HepG2 (cell line): ENCODE results near the gene CHRD. TPM values are rescaled to one million over a fixed set of nuclear protein-coding genes. Genes with fewer than 3 reads are reported as not detected.

Source experiments
- GTF3A ChIP-seq: sonication (generic); formaldehyde crosslinking; conservative IDR thresholded peaks from 2 replicates; pipeline ENCODE4 v1.4.0; 2020; ENCODE audit warnings: mild to moderate bottlenecking, missing genetic modification reagents
- MTERF4 ChIP-seq: sonication (generic); formaldehyde crosslinking; IDR thresholded peaks from 2 replicates; pipeline ENCODE4 v1.8.0; 2023; ENCODE audit warnings: mild to moderate bottlenecking, missing genetic modification reagents
- ONECUT2 ChIP-seq: sonication (generic); formaldehyde crosslinking; IDR thresholded peaks from 2 replicates; pipeline ENCODE4 v1.4.0; 2020; ENCODE audit warnings: missing genetic modification reagents
- ZHX1 ChIP-seq: sonication (generic); formaldehyde crosslinking; IDR thresholded peaks from 2 replicates; pipeline ENCODE4 v1.8.1; 2022; ENCODE audit warnings: low read depth, mild to moderate bottlenecking, missing genetic modification reagents
- ZNF180 ChIP-seq: sonication (generic); formaldehyde crosslinking; IDR thresholded peaks from 2 replicates; pipeline ENCODE4 v1.4.0; 2020; ENCODE audit warnings: low read depth, missing genetic modification reagents, borderline replicate concordance
- ZNF839 ChIP-seq: sonication (generic); formaldehyde crosslinking; IDR thresholded peaks from 2 replicates; pipeline ENCODE4 v1.4.0; 2020; ENCODE audit warnings: missing genetic modification reagents, mild to moderate bottlenecking, borderline replicate concordance
- polyA plus RNA-seq, 8 experiments: library from polyadenylated mRNA; depleted of rRNA in 3 of 8; stranded (reverse) in 7 of 8; unstranded in 1 of 8; fragments of >200 nt; fragmentation: Illumina TruSeq in 4 of 8; extraction: Trizol in 4 of 8; gene quantifications; 2 replicates each; pipeline versions ENCODE4 v1.2.1 to v1.2.3, GENCODE V29; 2011 to 2016; ENCODE audit warnings: low read depth in 4 of 8, missing spikeins in 1 of 8, mixed read lengths in 1 of 8; ENCODE audit not compliant: insufficient read depth in 1 of 8
- total RNA-seq, 5 experiments: library from RNA; depleted of rRNA; stranded (reverse); fragments of >200 nt; fragmentation: Illumina TruSeq; extraction: Trizol; gene quantifications; 2 replicates each; pipeline ENCODE4 v1.2.3, GENCODE V29; 2016; ENCODE audit warnings: low read depth in 1 of 5
- TF ChIP-seq, protein P1 (sequence below): sonication (generic); formaldehyde crosslinking; IDR thresholded peaks from 2 replicates; pipeline ENCODE4 v1.5.0; 2020; ENCODE audit warnings: missing genetic modification reagents
- TF ChIP-seq, protein P2 (sequence below): sonication (generic); formaldehyde crosslinking; IDR thresholded peaks from 2 replicates; pipeline ENCODE4 v1.4.0; 2020; ENCODE audit warnings: mild to moderate bottlenecking, missing genetic modification reagents

The CHRD gene
- total and polyA plus RNA-seq, 2 of the 13 experiments (the other 11 are each of a cell fraction or from before 2014, with no cell fraction given) = 22.2 to 35.2 TPM

GRCh38 chr3:184387174-184387714 is 7.4 kb downstream of the CHRD start (continued):
- TF ChIP-seq, protein P1, sequence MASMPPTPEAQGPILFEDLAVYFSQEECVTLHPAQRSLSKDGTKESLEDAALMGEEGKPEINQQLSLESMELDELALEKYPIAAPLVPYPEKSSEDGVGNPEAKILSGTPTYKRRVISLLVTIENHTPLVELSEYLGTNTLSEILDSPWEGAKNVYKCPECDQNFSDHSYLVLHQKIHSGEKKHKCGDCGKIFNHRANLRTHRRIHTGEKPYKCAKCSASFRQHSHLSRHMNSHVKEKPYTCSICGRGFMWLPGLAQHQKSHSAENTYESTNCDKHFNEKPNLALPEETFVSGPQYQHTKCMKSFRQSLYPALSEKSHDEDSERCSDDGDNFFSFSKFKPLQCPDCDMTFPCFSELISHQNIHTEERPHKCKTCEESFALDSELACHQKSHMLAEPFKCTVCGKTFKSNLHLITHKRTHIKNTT = no peak
- TF ChIP-seq ZNF839 (CRISPR knock-in tag) (no peak), ONECUT2 (no peak), ZHX1 (CRISPR knock-in tag) (no peak), MTERF4 (CRISPR knock-in tag) (no peak), GTF3A (CRISPR knock-in tag) (no peak), ZNF180 (CRISPR knock-in tag) (no peak)
- TF ChIP-seq, protein P2, sequence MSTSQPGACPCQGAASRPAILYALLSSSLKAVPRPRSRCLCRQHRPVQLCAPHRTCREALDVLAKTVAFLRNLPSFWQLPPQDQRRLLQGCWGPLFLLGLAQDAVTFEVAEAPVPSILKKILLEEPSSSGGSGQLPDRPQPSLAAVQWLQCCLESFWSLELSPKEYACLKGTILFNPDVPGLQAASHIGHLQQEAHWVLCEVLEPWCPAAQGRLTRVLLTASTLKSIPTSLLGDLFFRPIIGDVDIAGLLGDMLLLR = no peak
